ENCODE data around the gene CMTR1.

- no peak for TF ChIP-seq CTCF (IDR thresholded peaks at IDR 0.05)
- TF ChIP-seq TCF7L2 (IDR thresholded peaks at IDR 0.05; ENCODE audit: low read depth, low read length): no peak
- TF ChIP-seq POLR2AphosphoS5 (IDR thresholded peaks at IDR 0.05; ENCODE audit: low read depth, low read length): no peak
Measured at GRCh38 chr6:37521674-37522073, 88.7 kb downstream of the CMTR1 start.

Data from Panc1 (cell line).